Keratinocyte (primary cell): ENCODE results near the gene CCL22. TPM values are rescaled to one million over a fixed set of nuclear protein-coding genes. Genes with fewer than 3 reads are reported as not detected.

Experiments used
- DNase-seq: peaks from one replicate; pipeline ENCODE4 v3.0.0-alpha.2; 2011; ENCODE audit warnings: low read depth, missing footprints, low spot score
- FAIRE-seq: peaks from 2 replicates; lab custom pipeline; 2011; peaks lifted over from hg19 to GRCh38; lab: Jason Lieb, UNC
- H2AFZ ChIP-seq: 2 replicates; pipeline ENCODE4 v1.6.0; 2012; ENCODE audit warnings: low read length, control low read depth, inconsistent platforms; ENCODE audit not compliant: control insufficient read depth
- H3K27ac ChIP-seq: 2 replicates; pipeline ENCODE4 v1.5.1; 2011; ENCODE audit warnings: low read length; ENCODE audit not compliant: control insufficient read depth, insufficient read depth
- H3K27me3 ChIP-seq: 3 replicates; pipeline ENCODE4 v1.6.0; 2011; ENCODE audit warnings: low read length; ENCODE audit not compliant: control insufficient read depth, insufficient read depth; ENCODE audit errors: extremely low read depth
- H3K36me3 ChIP-seq, 2 experiments: 2 replicates in 1 of 2; 3 replicates in 1 of 2; pipeline ENCODE4 v1.5.1; 2011; ENCODE audit warnings: low read length in 2 of 2, mild to moderate bottlenecking in 1 of 2; ENCODE audit not compliant: control insufficient read depth in 2 of 2, insufficient read depth in 2 of 2; ENCODE audit errors: extremely low read depth in 1 of 2
- H3K4me1 ChIP-seq: 3 replicates; pipeline ENCODE4 v1.5.1; 2011; ENCODE audit warnings: low read length; ENCODE audit not compliant: control insufficient read depth, insufficient read depth; ENCODE audit errors: extremely low read depth
- H3K4me2 ChIP-seq: 3 replicates; pipeline ENCODE4 v1.6.0; 2011; ENCODE audit warnings: low read depth, low read length; ENCODE audit not compliant: control insufficient read depth, insufficient read depth; ENCODE audit errors: extremely low read depth
- H3K4me3 ChIP-seq, 3 experiments: fragments of 200-600 bp in 1 of 3; sonication (generic) in 1 of 3; 2 replicates in 2 of 3; 3 replicates in 1 of 3; pipeline ENCODE4 v1.5.1; 2011 to 2016; ENCODE audit warnings: low read length in 3 of 3, mild to moderate bottlenecking in 3 of 3, control low read depth in 2 of 3, inconsistent platforms in 1 of 3, low read depth in 1 of 3, mixed read lengths in 1 of 3, mixed run types in 1 of 3, moderate library complexity in 1 of 3; ENCODE audit not compliant: control insufficient read depth in 2 of 3, insufficient read depth in 2 of 3; ENCODE audit errors: extremely low read depth in 1 of 3
- H3K79me2 ChIP-seq: 2 replicates; pipeline ENCODE4 v1.6.0; 2012; ENCODE audit warnings: low read length; ENCODE audit not compliant: control insufficient read depth, insufficient read depth
- H3K9ac ChIP-seq: 3 replicates; pipeline ENCODE4 v1.6.0; 2011; ENCODE audit warnings: low read length; ENCODE audit not compliant: control insufficient read depth, insufficient read depth; ENCODE audit errors: extremely low read depth
- H3K9me1 ChIP-seq: 3 replicates; pipeline ENCODE4 v1.6.0; 2011; ENCODE audit warnings: low read length; ENCODE audit not compliant: control insufficient read depth, insufficient read depth; ENCODE audit errors: extremely low read depth
- H3K9me3 ChIP-seq: 2 replicates; pipeline ENCODE4 v1.5.1; 2012; ENCODE audit warnings: low read depth, low read length; ENCODE audit not compliant: control insufficient read depth
- H4K20me1 ChIP-seq: 3 replicates; pipeline ENCODE4 v1.6.0; 2011; ENCODE audit warnings: low read length; ENCODE audit not compliant: control insufficient read depth, insufficient read depth; ENCODE audit errors: extremely low read depth
- EZH2 ChIP-seq: IDR thresholded peaks from one replicate; pipeline ENCODE4 v1.6.1; 2012; ENCODE audit warnings: inconsistent platforms, mild to moderate bottlenecking, low read length, moderate library complexity
- dilution Hi-C: fragments of 300-500 bp; cut with MboI; formaldehyde crosslinking; loops from one replicate; pipeline ENCODE4 v1.7.0; 2020; ENCODE audit warnings: low sequenced_read_pairs; ENCODE audit not compliant: extremely low pct_ligation_motif_present
- polyA plus RNA-seq, 5 experiments: library from polyadenylated mRNA; depleted of rRNA in 3 of 5; stranded (reverse) in 3 of 5; stranded (forward) in 1 of 5; unstranded in 1 of 5; fragments of >200 nt; gene quantifications; 1 replicate in 1 of 5; 2 replicates in 3 of 5; 3 replicates in 1 of 5; pipeline versions ENCODE4 v1.2.1 to v1.2.3, GENCODE V29; 2011 to 2012; ENCODE audit warnings: missing spikeins in 2 of 5, low read depth in 1 of 5, low replicate concordance in 1 of 5
- TF ChIP-seq, protein P1 (sequence below), 3 experiments: IDR thresholded peaks in 1 of 3; conservative IDR thresholded peaks in 1 of 3; optimal IDR thresholded peaks in 1 of 3; 2 replicates in 2 of 3; 3 replicates in 1 of 3; pipeline versions ENCODE3 to v1.5.1; 2011; ENCODE audit warnings: low read length in 3 of 3, mild to moderate bottlenecking in 3 of 3, moderate library complexity in 2 of 3, control low read depth in 1 of 3, inconsistent platforms in 1 of 3; ENCODE audit not compliant: insufficient read depth in 2 of 3; ENCODE audit errors: extremely low read depth in 1 of 3

CCL22 gene
- polyA plus RNA-seq, 1 donor (not counting 4 experiments of a cell fraction or from before 2014, with no cell fraction given), result not detected

- H3K9me3 ChIP-seq, result no peaks in the 10 kb centered on the region
- H4K20me1 ChIP-seq, result no peaks in the 10 kb centered on the region
- no peak overlapping the region for H3K9ac ChIP-seq
- H3K27me3 ChIP-seq, result no peaks in the 10 kb centered on the region
- peaks cover 2% of the 10 kb centered on the region for H3K9me1 ChIP-seq
- no peaks in the 10 kb centered on the region for H3K79me2 ChIP-seq
- H3K4me1 ChIP-seq, result peaks cover 19% of the 10 kb centered on the region
- DNase-seq (no peak), FAIRE-seq (no peak)
- TF ChIP-seq, protein P1, sequence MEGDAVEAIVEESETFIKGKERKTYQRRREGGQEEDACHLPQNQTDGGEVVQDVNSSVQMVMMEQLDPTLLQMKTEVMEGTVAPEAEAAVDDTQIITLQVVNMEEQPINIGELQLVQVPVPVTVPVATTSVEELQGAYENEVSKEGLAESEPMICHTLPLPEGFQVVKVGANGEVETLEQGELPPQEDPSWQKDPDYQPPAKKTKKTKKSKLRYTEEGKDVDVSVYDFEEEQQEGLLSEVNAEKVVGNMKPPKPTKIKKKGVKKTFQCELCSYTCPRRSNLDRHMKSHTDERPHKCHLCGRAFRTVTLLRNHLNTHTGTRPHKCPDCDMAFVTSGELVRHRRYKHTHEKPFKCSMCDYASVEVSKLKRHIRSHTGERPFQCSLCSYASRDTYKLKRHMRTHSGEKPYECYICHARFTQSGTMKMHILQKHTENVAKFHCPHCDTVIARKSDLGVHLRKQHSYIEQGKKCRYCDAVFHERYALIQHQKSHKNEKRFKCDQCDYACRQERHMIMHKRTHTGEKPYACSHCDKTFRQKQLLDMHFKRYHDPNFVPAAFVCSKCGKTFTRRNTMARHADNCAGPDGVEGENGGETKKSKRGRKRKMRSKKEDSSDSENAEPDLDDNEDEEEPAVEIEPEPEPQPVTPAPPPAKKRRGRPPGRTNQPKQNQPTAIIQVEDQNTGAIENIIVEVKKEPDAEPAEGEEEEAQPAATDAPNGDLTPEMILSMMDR (optimal IDR thresholded peaks at IDR 0.05 in 1 of 3, IDR thresholded peaks at IDR 0.05 in 1 of 3, conservative IDR thresholded peaks at IDR 0.05 in 1 of 3; ENCODE audit: extremely low read depth in 1 of 3, insufficient read depth in 2 of 3, low read length in 3 of 3), result no peak
- TF ChIP-seq EZH2, result no peak
- dilution Hi-C loops, result no loop called here
- no peak overlapping the region for H3K27ac ChIP-seq
- H3K36me3 ChIP-seq, result no peaks in the 10 kb centered on the region
- no peak overlapping the region for H3K4me3 ChIP-seq
- H3K4me2 ChIP-seq, result no peak overlapping the region
- no peak overlapping the region for H2AFZ ChIP-seq
Measured at GRCh38 chr16:57315416-57315815, 43.2 kb upstream of the CCL22 start.

GRCh38 chr16:57316390-57317017 is 42.1 kb upstream of the CCL22 start:
- Histone ChIP-seq H3K9ac (no peak overlapping the region), H3K27me3 (no peaks in the 10 kb centered on the region), H3K4me2 (peak overlapping the region; percentile 35), H3K4me3 (no peak overlapping the region), H3K9me3 (no peaks in the 10 kb centered on the region), H3K79me2 (no peaks in the 10 kb centered on the region), H4K20me1 (no peaks in the 10 kb centered on the region), H3K27ac (peak overlapping the region; percentile 37), H2AFZ (no peak overlapping the region), H3K4me1 (peaks cover 19% of the 10 kb centered on the region), H3K36me3 (no peaks in the 10 kb centered on the region), H3K9me1 (peaks cover 2% of the 10 kb centered on the region)
- no peak for DNase-seq
- FAIRE-seq, result peak; percentile 46
- dilution Hi-C loops, result no loop called here
- TF ChIP-seq, protein P1 (optimal IDR thresholded peaks at IDR 0.05 in 1 of 3, IDR thresholded peaks at IDR 0.05 in 1 of 3, conservative IDR thresholded peaks at IDR 0.05 in 1 of 3; ENCODE audit: extremely low read depth in 1 of 3, insufficient read depth in 2 of 3, low read length in 3 of 3), result no peak
